ENCODE data around the gene CPOX. TPM values are rescaled to one million over a fixed set of nuclear protein-coding genes. Genes with fewer than 3 reads are reported as not detected.

The CPOX gene
- total RNA-seq, 2 experiments from 2014 or later = 7.0 to 10.5 TPM

DNA sequence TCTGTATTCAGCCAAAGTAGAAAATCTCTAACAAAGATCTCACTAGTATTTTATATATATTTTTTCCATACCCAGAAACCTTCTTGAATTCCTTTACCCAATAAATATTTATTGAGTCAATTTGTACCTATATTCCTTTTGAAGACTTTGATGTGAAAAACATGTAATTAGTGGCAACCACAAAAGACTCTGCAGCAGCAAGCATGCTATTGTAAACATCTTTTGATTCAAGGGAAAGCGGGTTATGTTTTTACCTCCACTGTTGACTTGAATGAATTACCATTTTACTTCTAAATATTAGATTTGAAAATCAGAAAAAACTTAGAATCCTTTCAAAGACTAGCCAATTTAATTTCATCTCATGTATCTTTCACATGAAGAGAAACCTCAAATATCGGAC, 59.2 kb downstream of the CPOX start:
- no peak for DNase-seq
- Histone ChIP-seq H3K4me1 (ENCODE audit: insufficient read depth, low read length) (no peaks in the 10 kb centered on the region), H3K9me3 (ENCODE audit: control insufficient read depth in 1 of 2, insufficient read depth in 1 of 2, low read length in 2 of 2) (no peaks in the 10 kb centered on the region), H3K36me3 (ENCODE audit: insufficient read depth, low read length) (no peaks in the 10 kb centered on the region), H3K27ac (ENCODE audit: low read depth in 1 of 2, low read length in 2 of 2) (no peak overlapping the region), H3K4me3 (ENCODE audit: low read length) (peak overlapping the region; percentile 46), H3K27me3 (ENCODE audit: control insufficient read depth in 1 of 2, insufficient read depth in 2 of 2, low read length in 2 of 2) (no peaks in the 10 kb centered on the region)
- H3K36me3 Mint-ChIP-seq (ENCODE audit: low read depth) = no peaks in the 10 kb centered on the region
- no peak overlapping the region for H3K4me3 Mint-ChIP-seq
- intact Hi-C loops (cut with DNase I, micrococcal nuclease) = no loop called here
- H3K27me3 Mint-ChIP-seq = no peaks in the 10 kb centered on the region
- TF ChIP-seq, protein P1, sequence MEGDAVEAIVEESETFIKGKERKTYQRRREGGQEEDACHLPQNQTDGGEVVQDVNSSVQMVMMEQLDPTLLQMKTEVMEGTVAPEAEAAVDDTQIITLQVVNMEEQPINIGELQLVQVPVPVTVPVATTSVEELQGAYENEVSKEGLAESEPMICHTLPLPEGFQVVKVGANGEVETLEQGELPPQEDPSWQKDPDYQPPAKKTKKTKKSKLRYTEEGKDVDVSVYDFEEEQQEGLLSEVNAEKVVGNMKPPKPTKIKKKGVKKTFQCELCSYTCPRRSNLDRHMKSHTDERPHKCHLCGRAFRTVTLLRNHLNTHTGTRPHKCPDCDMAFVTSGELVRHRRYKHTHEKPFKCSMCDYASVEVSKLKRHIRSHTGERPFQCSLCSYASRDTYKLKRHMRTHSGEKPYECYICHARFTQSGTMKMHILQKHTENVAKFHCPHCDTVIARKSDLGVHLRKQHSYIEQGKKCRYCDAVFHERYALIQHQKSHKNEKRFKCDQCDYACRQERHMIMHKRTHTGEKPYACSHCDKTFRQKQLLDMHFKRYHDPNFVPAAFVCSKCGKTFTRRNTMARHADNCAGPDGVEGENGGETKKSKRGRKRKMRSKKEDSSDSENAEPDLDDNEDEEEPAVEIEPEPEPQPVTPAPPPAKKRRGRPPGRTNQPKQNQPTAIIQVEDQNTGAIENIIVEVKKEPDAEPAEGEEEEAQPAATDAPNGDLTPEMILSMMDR (IDR thresholded peaks at IDR 0.05) = no peak
- H3K9me3 Mint-ChIP-seq = no peaks in the 10 kb centered on the region
- no peak for ATAC-seq (ENCODE audit: poor library complexity)
- ChIA-PET POLR2A (interaction anchor here (3.0 to 3.4 kb wide), 2 partner anchors 11 to 12 kb away, joined by 13 to 18 read pairs; partner anchors contain the start of gene CLDND1), CTCF (no interaction called here)
- H3K27ac Mint-ChIP-seq = no peak overlapping the region
- no peaks in the 10 kb centered on the region for H3K4me1 Mint-ChIP-seq (ENCODE audit: low read depth)

DNA sequence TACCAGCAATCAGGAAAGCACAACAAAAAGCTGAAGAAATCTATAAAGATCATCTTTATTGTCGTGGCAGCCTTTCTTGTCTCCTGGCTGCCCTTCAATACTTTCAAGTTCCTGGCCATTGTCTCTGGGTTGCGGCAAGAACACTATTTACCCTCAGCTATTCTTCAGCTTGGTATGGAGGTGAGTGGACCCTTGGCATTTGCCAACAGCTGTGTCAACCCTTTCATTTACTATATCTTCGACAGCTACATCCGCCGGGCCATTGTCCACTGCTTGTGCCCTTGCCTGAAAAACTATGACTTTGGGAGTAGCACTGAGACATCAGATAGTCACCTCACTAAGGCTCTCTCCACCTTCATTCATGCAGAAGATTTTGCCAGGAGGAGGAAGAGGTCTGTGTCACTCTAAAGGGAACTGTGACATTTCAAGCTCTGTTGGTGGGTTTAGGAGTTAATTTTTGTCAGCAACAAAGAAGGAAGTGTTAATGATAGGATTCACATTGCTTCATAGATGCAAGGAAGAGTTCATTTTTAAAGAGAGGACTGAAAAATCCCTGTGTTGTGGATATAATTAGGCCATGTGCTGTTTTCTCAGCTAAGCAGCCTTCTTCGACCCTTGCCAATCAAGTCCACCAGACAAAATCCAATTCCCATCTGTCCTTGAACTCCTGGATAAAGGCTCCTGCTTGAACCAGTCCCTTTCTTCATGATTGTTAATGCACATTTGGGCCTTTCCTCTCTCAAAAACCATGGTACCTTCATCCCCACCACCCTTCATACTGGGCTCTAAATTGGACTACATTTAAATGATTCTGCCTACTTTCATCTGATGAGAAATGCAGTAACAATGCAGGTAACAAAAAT, 60.5 kb downstream of the CPOX start:
- Histone ChIP-seq H3K9me3 (ENCODE audit: control insufficient read depth in 1 of 2, insufficient read depth in 1 of 2, low read length in 2 of 2) (no peaks in the 10 kb centered on the region), H3K27ac (ENCODE audit: low read depth in 1 of 2, low read length in 2 of 2) (no peak overlapping the region), H3K4me1 (ENCODE audit: insufficient read depth, low read length) (no peaks in the 10 kb centered on the region), H3K4me3 (ENCODE audit: low read length) (peak overlapping the region; percentile 46), H3K27me3 (ENCODE audit: control insufficient read depth in 1 of 2, insufficient read depth in 2 of 2, low read length in 2 of 2) (no peaks in the 10 kb centered on the region), H3K36me3 (ENCODE audit: insufficient read depth, low read length) (no peaks in the 10 kb centered on the region)
- CTCF ChIA-PET = interaction anchor here (1.7 kb wide), 1 partner anchor 9 kb away, joined by 6 read pairs; no protein-coding TSS in a partner anchor
- POLR2A ChIA-PET = interaction anchor here (1.0 to 3.0 kb wide), 8 partner anchors 10 to 40 kb away, joined by 3 to 18 read pairs (median 6); partner anchors contain the start of gene CLDND1
- Mint-ChIP-seq H3K27ac (no peak overlapping the region), H3K9me3 (no peaks in the 10 kb centered on the region), H3K4me3 (peak overlapping the region; percentile 30), H3K4me1 (ENCODE audit: low read depth) (no peaks in the 10 kb centered on the region), H3K27me3 (no peaks in the 10 kb centered on the region), H3K36me3 (ENCODE audit: low read depth) (no peaks in the 10 kb centered on the region)
- ATAC-seq (ENCODE audit: poor library complexity) (no peak), DNase-seq (no peak)
- TF ChIP-seq, protein P1 (IDR thresholded peaks at IDR 0.05) = no peak
- intact Hi-C loops (cut with DNase I, micrococcal nuclease) = no loop called here

DNA sequence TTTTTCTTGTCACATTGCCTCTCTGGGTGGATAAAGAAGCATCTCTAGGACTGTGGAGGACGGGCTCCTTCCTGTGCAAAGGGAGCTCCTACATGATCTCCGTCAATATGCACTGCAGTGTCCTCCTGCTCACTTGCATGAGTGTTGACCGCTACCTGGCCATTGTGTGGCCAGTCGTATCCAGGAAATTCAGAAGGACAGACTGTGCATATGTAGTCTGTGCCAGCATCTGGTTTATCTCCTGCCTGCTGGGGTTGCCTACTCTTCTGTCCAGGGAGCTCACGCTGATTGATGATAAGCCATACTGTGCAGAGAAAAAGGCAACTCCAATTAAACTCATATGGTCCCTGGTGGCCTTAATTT, 61.2 kb downstream of the CPOX start:
- no peaks in the 10 kb centered on the region for H3K4me1 Mint-ChIP-seq (ENCODE audit: low read depth)
- intact Hi-C loops (cut with DNase I, micrococcal nuclease) = no loop called here
- TF ChIP-seq, protein P1 (IDR thresholded peaks at IDR 0.05) = no peak
- Histone ChIP-seq H3K27ac (ENCODE audit: low read depth in 1 of 2, low read length in 2 of 2) (no peak overlapping the region), H3K36me3 (ENCODE audit: insufficient read depth, low read length) (no peaks in the 10 kb centered on the region), H3K4me1 (ENCODE audit: insufficient read depth, low read length) (no peaks in the 10 kb centered on the region), H3K4me3 (ENCODE audit: low read length) (peak overlapping the region; percentile 46), H3K9me3 (ENCODE audit: control insufficient read depth in 1 of 2, insufficient read depth in 1 of 2, low read length in 2 of 2) (no peaks in the 10 kb centered on the region), H3K27me3 (ENCODE audit: control insufficient read depth in 1 of 2, insufficient read depth in 2 of 2, low read length in 2 of 2) (no peaks in the 10 kb centered on the region)
- POLR2A ChIA-PET = interaction anchor here (1.0 to 3.0 kb wide), 6 partner anchors 9 to 40 kb away, joined by 3 to 18 read pairs (median 6); partner anchors contain the start of gene CLDND1
- DNase-seq (no peak), ATAC-seq (ENCODE audit: poor library complexity) (no peak)
- CTCF ChIA-PET = interaction anchor here (1.7 kb wide), 1 partner anchor 10 kb away, joined by 6 read pairs; no protein-coding TSS in a partner anchor
- H3K9me3 Mint-ChIP-seq = no peaks in the 10 kb centered on the region
- no peaks in the 10 kb centered on the region for H3K36me3 Mint-ChIP-seq (ENCODE audit: low read depth)
- H3K4me3 Mint-ChIP-seq = peak overlapping the region; percentile 30
- no peak overlapping the region for H3K27ac Mint-ChIP-seq
- no peaks in the 10 kb centered on the region for H3K27me3 Mint-ChIP-seq

All from CD4-positive, alpha-beta T cell (primary cell).